ENCODE results near the gene HMGB4. TPM values are rescaled to one million over a fixed set of nuclear protein-coding genes. Genes with fewer than 3 reads are reported as not detected.

The HMGB4 gene
- total RNA-seq, 1 experiment from 2014 or later, result not detected

- ChIA-PET CTCF (no interaction called here), POLR2A (interaction anchor here (0.6 kb wide), 1 partner anchor 124 kb away, joined by 3 read pairs; no protein-coding TSS in a partner anchor)
- intact Hi-C loops (cut with micrococcal nuclease), result no loop called here
- DNase-seq (ENCODE audit: unreplicated experiment), result no peak
- Mint-ChIP-seq H3K4me1 (ENCODE audit: insufficient read depth, unreplicated experiment) (no peaks in the 10 kb centered on the region), H3K27ac (ENCODE audit: low read depth, unreplicated experiment) (no peak overlapping the region), H3K9me3 (ENCODE audit: unreplicated experiment) (peaks cover 12% of the 10 kb centered on the region), H3K4me3 (ENCODE audit: unreplicated experiment) (no peak overlapping the region), H3K27me3 (ENCODE audit: insufficient read depth, unreplicated experiment) (no peaks in the 10 kb centered on the region), H3K36me3 (ENCODE audit: insufficient read depth, unreplicated experiment) (no peaks in the 10 kb centered on the region)
- BruUV-seq (replicated peaks), result no TSS peak
- TF ChIP-seq CTCF (IDR thresholded peaks at IDR 0.05; ENCODE audit: unreplicated experiment), result no peak
Measured at GRCh38 chr1:33895976-33896375, 32.1 kb downstream of the HMGB4 start.

DNA sequence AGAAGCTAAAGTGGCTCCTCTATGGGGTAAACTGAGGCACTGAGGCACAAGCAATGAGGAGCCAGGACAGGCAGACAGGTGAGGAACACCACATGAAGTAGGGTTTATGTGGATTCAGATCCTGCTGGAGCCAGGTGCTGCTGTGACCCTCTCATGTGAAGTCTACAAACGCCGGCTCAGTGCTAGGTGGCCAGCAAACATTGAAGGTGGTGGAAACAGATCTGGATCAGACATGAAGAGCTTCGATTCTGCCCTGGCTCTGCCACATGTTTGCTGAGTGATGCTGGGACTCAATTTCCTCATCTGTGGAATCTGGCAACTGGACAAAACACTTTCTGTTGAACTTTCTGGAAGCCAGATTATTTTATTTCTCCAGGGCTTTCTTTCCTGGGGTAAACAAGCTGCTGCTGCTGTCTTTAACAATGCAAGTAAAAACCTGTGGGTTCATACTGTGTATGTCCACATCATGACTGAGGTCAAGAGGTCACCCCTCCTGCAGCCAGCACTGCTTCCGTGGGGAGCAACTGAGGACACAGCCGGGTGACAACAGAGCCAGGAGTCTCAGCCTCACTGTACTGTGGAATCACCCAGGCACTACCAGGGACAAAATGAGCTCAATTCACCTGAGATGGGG, 33.3 kb downstream of the HMGB4 start:
- Mint-ChIP-seq H3K27ac (ENCODE audit: low read depth, unreplicated experiment) (no peak overlapping the region), H3K27me3 (ENCODE audit: insufficient read depth, unreplicated experiment) (no peaks in the 10 kb centered on the region), H3K4me1 (ENCODE audit: insufficient read depth, unreplicated experiment) (no peaks in the 10 kb centered on the region), H3K4me3 (ENCODE audit: unreplicated experiment) (no peak overlapping the region), H3K9me3 (ENCODE audit: unreplicated experiment) (peaks cover 19% of the 10 kb centered on the region), H3K36me3 (ENCODE audit: insufficient read depth, unreplicated experiment) (no peaks in the 10 kb centered on the region)
- DNase-seq (ENCODE audit: unreplicated experiment), result no peak
- POLR2A ChIA-PET, result no interaction called here
- intact Hi-C loops (cut with micrococcal nuclease), result no loop called here
- CTCF ChIA-PET, result interaction anchor here (0.6 to 1.4 kb wide), 2 partner anchors 9 to 663 kb away, joined by 3 to 4 read pairs; no protein-coding TSS in a partner anchor
- no TSS peak for BruUV-seq (replicated peaks)
- no peak for TF ChIP-seq CTCF (IDR thresholded peaks at IDR 0.05; ENCODE audit: unreplicated experiment)

GRCh38 chr1:33898406-33898805, 34.5 kb downstream of the HMGB4 start:
- ChIA-PET POLR2A (no interaction called here), CTCF (interaction anchor here (1.4 kb wide), 1 partner anchor 10 kb away, joined by 3 read pairs; no protein-coding TSS in a partner anchor)
- no peak for DNase-seq (ENCODE audit: unreplicated experiment)
- intact Hi-C loops (cut with micrococcal nuclease), result no loop called here
- no peak overlapping the region for H3K27ac Mint-ChIP-seq (ENCODE audit: low read depth, unreplicated experiment)
- TF ChIP-seq CTCF (IDR thresholded peaks at IDR 0.05; ENCODE audit: unreplicated experiment), result no peak
- no peaks in the 10 kb centered on the region for H3K4me1 Mint-ChIP-seq (ENCODE audit: insufficient read depth, unreplicated experiment)
- H3K36me3 Mint-ChIP-seq (ENCODE audit: insufficient read depth, unreplicated experiment), result peaks cover 2% of the 10 kb centered on the region
- peaks cover 20% of the 10 kb centered on the region for H3K9me3 Mint-ChIP-seq (ENCODE audit: unreplicated experiment)
- no peaks in the 10 kb centered on the region for H3K27me3 Mint-ChIP-seq (ENCODE audit: insufficient read depth, unreplicated experiment)
- no peak overlapping the region for H3K4me3 Mint-ChIP-seq (ENCODE audit: unreplicated experiment)
- no TSS peak for BruUV-seq (replicated peaks)

DNA sequence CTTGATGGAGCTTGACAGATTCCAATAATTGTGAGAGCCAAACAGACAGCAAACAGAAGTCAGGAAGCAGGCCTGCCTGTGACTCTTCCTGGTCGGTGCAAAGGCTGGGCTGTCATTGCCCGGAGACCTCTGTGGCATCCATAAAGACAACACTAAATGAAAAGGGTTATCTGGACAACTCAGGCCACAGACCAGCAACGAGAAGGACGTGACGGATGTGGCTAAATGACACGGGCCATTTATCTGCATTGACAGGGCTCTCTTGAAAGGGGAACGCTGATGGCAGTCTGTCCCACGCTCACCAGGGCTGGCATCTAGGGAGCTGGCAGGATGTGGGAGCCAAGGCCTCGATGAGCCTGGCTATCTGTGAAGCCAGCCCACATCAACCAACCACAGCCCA, 35.0 kb downstream of the HMGB4 start:
- Mint-ChIP-seq H3K9me3 (ENCODE audit: unreplicated experiment) (peaks cover 25% of the 10 kb centered on the region), H3K36me3 (ENCODE audit: insufficient read depth, unreplicated experiment) (peaks cover 5% of the 10 kb centered on the region), H3K4me1 (ENCODE audit: insufficient read depth, unreplicated experiment) (no peaks in the 10 kb centered on the region), H3K4me3 (ENCODE audit: unreplicated experiment) (no peak overlapping the region), H3K27ac (ENCODE audit: low read depth, unreplicated experiment) (no peak overlapping the region), H3K27me3 (ENCODE audit: insufficient read depth, unreplicated experiment) (no peaks in the 10 kb centered on the region)
- CTCF ChIA-PET, result no interaction called here
- DNase-seq (ENCODE audit: unreplicated experiment), result no peak
- intact Hi-C loops (cut with micrococcal nuclease), result no loop called here
- no peak for TF ChIP-seq CTCF (IDR thresholded peaks at IDR 0.05; ENCODE audit: unreplicated experiment)
- POLR2A ChIA-PET, result no interaction called here
- no TSS peak for BruUV-seq (replicated peaks)

Data from MCF 10A (cell line).